ENCODE measurements around the gene MAP1LC3B.

DNA sequence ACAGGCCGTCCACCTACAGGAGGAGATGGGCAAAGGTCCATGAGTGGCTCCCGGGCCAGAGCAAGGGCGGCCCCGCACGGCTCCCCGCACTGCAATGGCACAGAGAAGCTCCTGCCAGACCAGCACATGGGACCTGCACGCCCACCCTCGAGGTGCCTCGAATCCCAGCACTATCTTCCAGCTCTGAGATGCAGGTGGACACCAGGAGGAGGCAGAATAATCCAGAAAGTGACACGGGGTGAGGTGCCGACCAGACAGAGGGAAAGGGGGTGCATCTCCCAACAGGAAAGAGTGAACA, 48.4 kb upstream of the MAP1LC3B start:
- TF ChIP-seq, protein P1, sequence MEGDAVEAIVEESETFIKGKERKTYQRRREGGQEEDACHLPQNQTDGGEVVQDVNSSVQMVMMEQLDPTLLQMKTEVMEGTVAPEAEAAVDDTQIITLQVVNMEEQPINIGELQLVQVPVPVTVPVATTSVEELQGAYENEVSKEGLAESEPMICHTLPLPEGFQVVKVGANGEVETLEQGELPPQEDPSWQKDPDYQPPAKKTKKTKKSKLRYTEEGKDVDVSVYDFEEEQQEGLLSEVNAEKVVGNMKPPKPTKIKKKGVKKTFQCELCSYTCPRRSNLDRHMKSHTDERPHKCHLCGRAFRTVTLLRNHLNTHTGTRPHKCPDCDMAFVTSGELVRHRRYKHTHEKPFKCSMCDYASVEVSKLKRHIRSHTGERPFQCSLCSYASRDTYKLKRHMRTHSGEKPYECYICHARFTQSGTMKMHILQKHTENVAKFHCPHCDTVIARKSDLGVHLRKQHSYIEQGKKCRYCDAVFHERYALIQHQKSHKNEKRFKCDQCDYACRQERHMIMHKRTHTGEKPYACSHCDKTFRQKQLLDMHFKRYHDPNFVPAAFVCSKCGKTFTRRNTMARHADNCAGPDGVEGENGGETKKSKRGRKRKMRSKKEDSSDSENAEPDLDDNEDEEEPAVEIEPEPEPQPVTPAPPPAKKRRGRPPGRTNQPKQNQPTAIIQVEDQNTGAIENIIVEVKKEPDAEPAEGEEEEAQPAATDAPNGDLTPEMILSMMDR (IDR thresholded peaks at IDR 0.05) = no peak
- TF ChIP-seq EZH2 (IDR thresholded peaks at IDR 0.05) (no peak), EZH2phosphoT487 (IDR thresholded peaks at IDR 0.05) (no peak)
